Activated CD4-positive, alpha-beta T cell treated with anti-CD3 and anti-CD28 coated beads, Interleukin-2, amount 50 U/mL, for 4 hours (primary cell): ENCODE results near the gene RAD50.
"Not testable (repeated sequence)": the region's sequence is repeated elsewhere in the genome, so short reads cannot be mapped to it uniquely, and the experiment has no call there.

Source experiments
- DNase-seq, 2 experiments: peaks; one replicate each; pipeline ENCODE4 v3.0.0-alpha.2; 2020

Gene RAD50

DNA sequence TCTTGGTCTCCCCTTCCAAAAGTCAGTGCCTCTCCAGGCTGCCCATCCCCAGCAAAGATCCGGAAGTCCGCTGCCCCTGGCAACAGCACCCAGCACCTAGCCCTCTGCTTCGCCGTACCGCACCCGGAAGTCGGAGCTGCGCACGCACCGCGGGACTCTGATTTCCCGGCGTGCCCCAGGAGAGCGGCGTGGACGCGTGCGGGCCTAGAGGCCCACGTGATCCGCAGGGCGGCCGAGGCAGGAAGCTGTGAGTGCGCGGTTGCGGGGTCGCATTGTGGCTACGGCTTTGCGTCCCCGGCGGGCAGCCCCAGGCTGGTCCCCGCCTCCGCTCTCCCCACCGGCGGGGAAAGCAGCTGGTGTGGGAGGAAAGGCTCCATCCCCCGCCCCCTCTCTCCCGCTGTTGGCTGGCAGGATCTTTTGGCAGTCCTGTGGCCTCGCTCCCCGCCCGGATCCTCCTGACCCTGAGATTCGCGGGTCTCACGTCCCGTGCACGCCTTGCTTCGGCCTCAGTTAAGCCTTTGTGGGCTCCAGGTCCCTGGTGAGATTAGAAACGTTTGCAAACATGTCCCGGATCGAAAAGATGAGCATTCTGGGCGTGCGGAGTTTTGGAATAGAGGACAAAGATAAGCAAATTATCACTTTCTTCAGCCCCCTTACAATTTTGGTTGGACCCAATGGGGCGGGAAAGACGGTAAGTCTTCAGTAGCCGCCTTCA lies at the start of gene RAD50:
Gene RAD50 (plus strand): TSS at position 215 of the 715 bp plus-strand sequence. CDS start 348 bp downstream, at position 563.
- DNase-seq = peak; percentile 86 to 88

DNA sequence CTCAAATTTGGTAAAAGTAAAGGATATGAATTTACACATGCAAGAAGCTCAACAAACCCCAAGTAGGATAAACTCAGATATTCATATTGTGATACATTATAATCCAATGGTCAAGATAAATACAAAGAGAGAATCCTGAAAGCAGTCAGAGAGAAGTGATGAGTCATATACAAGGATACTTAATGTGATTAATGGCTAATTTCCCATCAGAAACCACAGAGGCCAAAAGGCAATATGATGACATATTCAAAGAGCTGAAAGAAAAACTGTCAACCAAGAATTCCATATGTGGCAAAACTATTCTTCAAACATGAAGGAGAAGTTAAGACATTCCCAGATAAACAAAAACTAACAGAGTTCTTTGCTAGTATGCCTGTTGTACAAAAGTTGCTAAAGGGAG lies 46.7 kb upstream of the RAD50 start:
- no peak for DNase-seq

- not testable (repeated sequence) for DNase-seq
Observed at GRCh38 chr5:132513618-132514336, 43.0 kb upstream of the RAD50 start.

GRCh38 chr5:132522067-132522466 lies 34.7 kb upstream of the RAD50 start:
- DNase-seq = not testable (repeated sequence)

- DNase-seq = not testable (repeated sequence)
Observed at GRCh38 chr5:132524877-132525276, 31.9 kb upstream of the RAD50 start.

GRCh38 chr5:132525299-132525724 lies 31.5 kb upstream of the RAD50 start:
- DNase-seq = no peak

DNA sequence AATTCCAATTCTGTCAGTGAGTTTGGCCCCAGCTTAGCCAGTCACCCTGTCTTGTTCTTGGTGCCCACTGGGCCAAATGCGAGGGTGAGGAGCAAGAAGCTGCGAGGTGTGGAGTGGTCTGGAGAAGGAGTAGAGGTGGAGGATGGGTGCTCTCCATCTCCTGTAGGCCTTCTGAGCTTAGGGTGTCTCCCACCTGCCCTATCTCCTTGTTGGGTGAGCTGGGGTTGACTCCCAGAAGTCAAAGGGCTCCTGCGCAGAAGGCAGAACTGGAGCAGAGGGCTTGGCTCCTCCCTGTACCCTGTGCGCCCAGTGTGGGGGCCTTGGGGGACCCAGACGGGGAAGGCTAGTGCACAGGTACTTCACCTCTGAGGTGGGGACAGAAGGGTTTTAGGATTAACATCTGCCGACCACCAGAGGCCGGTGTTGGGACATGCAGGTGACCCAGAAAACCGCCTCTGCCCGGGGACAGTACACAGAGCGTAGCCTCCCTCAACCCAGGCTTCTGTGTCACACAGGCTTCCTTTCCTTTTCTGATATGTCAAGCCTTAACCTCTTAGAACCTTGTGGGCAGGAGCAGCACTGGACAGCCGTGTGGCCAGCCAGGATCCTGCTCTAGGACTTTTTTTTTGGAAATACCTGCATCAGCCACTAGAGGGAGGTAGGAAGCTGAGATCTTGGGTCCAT lies 30.3 kb upstream of the RAD50 start:
- peak in 1 of 2 experiments; percentile 4 for DNase-seq

GRCh38 chr5:132526974-132527564 lies 29.7 kb upstream of the RAD50 start:
- DNase-seq = no peak

- no peak for DNase-seq
Observed at GRCh38 chr5:132528021-132528420, 28.8 kb upstream of the RAD50 start.

DNA sequence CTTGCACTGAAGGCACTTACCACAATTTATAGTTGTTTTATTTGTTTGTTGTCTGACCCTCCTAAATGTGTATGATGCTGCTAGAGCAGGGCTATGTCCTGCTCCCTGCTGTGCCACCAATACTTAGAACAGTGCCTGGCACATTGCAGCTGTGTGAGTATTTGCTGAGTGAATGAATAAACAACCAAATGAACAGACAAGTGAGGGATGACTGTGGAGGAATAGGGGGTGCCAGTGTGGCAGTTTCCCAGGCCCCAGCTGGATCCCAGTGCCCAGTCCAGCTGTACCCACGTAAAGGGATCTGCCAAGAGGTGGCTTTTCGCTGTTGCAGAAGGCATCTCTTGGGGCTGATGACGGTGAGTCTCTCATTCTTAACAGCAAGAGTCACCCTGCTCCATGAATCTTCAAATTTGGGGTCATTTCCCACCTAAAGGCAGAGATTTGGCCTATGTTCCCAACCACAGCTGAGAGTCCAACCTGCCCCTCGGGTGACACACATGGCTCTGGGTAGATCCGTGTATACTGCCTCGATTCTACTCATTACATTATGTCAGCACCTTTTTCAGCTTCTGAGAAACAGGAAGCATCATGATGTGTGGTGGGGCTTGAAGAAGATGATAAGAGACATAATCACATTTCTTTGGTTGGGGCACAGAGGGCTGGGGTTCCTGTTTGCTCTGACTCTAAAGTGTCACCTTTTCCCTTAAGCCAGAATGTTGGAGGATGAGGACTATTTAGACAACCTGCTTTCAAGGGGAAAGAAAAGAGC lies 27.7 kb upstream of the RAD50 start:
- no peak for DNase-seq

DNA sequence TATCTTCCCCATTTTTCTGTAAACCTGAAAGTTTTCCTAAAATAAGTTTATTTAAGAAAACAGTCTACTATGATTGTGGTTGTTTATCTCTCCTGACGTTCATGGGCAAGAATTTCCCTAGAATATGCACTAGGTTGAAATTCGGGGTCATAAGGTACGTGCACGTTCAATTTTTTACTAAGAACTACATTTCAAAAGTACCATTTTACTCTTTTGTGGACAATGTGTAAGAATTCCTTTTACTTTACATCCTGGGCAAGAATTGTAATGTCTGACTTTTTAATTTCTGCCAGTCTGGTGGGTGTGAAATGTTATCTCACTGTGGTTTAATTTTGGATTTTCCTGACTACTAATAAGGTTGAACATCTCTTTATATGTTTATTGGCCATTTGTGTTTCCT lies 25.8 kb upstream of the RAD50 start:
- DNase-seq = no peak

GRCh38 chr5:132539716-132540115 lies 17.1 kb upstream of the RAD50 start:
- DNase-seq = no peak

- no peak for DNase-seq
Observed at GRCh38 chr5:132540149-132540548, 16.6 kb upstream of the RAD50 start.

DNA sequence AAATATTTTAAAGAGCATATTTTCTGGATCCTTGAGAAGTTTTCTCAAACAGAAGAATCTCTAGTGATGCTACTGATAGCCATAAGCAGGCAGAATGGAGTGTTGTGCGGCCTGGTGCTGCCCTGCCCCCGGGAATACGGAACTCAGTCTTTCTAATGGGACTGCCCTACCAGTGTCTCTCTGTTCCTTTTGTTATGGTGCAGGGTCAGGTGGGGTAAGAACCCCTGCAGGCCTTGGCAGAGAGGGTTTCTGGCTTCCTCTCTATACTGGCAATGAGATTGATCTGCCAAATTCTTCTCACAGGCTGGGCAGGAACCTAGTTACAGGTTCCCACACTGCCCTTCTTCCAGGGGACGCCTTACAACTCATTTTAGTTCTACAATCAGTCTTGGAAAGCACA lies 16.0 kb upstream of the RAD50 start:
- no peak for DNase-seq

GRCh38 chr5:132543472-132544201 lies 13.1 kb upstream of the RAD50 start, which contains the start of gene IL5:
TSS of gene IL5 (minus strand) at chr5:132543522. CDS start at chr5:132543478, 44 bp downstream.
- DNase-seq = no peak

- no peak for DNase-seq
Observed at GRCh38 chr5:132546108-132546507, 10.7 kb upstream of the RAD50 start.

DNA sequence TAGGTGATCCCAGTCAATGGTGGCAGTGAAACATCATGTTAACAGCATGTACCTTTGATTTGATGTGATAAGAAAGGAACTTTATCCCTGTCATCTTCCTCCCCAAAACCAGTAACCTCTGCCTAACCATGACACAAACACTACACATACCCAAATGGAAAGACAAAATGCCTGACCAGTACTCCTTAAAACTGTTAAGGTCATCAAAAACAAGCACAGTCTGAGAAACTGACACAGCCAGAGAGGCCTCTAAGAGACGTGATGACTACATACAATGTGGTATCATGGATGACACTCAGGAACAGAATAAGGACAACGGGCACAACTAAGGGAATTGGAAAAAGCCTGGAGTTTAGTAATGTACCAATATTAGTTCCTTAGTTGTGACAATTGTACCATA lies 9.5 kb upstream of the RAD50 start:
- DNase-seq = no peak

DNA sequence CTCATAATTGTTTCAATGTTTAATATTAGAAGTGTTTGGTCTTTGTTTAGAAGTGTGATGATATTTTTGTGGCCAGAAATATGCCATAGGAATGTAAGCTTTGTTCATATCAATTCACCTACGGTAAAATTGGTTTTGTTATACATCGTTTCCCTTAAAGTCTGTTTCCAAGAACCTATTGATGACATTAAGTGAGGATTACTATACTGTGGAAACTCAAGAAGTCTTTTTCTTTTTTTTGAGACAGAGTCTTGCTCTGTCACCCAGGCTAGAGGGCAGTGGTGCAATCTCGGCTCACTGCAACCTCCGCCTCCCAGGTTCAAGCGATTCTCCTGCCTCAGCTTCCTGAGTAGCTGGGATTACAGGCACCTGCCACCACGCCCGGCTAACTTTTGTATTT lies 7.9 kb upstream of the RAD50 start:
- not testable (repeated sequence) for DNase-seq

- no peak for DNase-seq
Observed at GRCh38 chr5:132549576-132549975, 7.2 kb upstream of the RAD50 start.

GRCh38 chr5:132556153-132556762 lies 519 bp upstream of the RAD50 start:
- DNase-seq = no peak

DNA sequence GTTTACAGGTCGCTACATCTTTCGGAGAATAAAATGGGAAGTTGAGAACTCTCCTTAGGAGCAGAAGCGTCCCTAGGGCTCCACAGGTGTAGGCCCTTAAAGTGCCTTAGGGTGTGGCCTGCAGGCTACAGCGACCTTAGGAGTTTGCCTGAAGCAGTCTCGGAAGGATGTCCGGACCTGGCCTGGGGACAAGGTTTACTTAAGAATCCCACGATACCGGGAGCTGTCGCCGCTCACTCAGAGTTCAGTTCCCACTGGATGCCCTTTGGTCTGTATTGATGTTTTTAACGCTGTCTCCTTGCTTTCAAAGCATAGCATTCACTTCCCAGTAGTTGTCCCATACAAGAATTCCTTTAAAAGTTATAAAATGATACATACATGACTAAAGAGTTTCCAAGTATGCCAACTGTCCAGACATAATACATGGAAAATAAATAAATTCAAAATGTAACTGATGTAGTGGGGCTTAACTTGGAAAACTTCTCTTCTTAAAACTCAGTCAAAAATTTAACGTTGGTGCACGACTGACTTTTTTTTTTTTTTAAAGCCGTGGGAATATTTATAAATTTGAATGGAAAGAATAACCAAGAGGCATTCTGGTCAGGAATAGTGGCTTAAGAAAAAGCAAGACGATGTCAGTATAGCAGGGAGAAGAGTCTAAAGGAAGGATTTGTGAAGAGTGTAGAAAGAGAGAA lies 848 bp downstream of the RAD50 start:
- peak; percentile 8 for DNase-seq
